ENCODE measurements around the gene MDM1.
A peak's percentile ranks its signal among the peaks of the same experiment; 100 is the strongest.

MDM1 gene

DNA sequence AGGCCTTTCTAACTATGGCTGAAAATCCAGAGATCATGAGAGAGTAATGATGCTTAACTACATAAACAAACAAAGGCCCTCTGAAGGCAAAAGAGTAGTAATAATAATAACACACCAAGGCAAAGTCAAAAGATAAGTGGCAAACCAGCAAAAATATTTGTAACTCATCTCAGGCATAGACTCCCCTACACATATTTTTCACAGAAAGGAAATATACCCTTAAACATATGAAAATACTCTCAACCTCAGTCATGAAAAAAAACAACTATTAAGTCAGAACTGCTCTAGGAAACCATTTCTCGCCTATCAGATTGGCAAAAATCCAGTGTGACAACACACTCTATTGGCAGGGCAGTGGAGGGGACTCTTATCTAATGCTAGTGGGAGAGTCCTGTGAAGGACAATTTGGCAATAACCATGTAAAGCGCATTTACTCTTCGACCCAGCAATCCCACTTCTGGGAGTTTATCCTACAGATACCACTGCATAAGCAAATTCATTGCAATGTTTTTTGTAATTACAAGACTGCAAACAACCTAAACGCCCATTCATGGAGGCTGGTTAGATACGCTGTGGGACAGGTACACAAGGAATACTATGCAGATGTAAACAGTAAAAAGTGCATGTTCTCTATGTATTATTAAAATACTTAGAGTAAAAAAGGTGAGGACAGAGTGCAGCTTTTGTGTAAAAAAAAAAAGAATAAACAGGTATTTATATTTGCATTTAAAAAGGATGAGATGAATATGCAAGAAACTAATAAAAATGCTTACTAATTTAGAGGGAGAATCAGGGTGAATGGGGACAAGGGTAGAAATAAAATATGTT lies 52.7 kb downstream of the MDM1 start (continued):
- TF ChIP-seq, protein P1, sequence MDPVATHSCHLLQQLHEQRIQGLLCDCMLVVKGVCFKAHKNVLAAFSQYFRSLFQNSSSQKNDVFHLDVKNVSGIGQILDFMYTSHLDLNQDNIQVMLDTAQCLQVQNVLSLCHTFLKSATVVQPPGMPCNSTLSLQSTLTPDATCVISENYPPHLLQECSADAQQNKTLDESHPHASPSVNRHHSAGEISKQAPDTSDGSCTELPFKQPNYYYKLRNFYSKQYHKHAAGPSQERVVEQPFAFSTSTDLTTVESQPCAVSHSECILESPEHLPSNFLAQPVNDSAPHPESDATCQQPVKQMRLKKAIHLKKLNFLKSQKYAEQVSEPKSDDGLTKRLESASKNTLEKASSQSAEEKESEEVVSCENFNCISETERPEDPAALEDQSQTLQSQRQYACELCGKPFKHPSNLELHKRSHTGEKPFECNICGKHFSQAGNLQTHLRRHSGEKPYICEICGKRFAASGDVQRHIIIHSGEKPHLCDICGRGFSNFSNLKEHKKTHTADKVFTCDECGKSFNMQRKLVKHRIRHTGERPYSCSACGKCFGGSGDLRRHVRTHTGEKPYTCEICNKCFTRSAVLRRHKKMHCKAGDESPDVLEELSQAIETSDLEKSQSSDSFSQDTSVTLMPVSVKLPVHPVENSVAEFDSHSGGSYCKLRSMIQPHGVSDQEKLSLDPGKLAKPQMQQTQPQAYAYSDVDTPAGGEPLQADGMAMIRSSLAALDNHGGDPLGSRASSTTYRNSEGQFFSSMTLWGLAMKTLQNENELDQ (tag by site-specific recombination; IDR thresholded peaks at IDR 0.05; ENCODE audit: low read depth), result no peak
- TF ChIP-seq, protein P2, sequence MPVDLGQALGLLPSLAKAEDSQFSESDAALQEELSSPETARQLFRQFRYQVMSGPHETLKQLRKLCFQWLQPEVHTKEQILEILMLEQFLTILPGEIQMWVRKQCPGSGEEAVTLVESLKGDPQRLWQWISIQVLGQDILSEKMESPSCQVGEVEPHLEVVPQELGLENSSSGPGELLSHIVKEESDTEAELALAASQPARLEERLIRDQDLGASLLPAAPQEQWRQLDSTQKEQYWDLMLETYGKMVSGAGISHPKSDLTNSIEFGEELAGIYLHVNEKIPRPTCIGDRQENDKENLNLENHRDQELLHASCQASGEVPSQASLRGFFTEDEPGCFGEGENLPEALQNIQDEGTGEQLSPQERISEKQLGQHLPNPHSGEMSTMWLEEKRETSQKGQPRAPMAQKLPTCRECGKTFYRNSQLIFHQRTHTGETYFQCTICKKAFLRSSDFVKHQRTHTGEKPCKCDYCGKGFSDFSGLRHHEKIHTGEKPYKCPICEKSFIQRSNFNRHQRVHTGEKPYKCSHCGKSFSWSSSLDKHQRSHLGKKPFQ (tag by site-specific recombination; IDR thresholded peaks at IDR 0.05), result no peak
- TF ChIP-seq ZBTB20 (tag by site-specific recombination; IDR thresholded peaks at IDR 0.05), result no peak
- TF ChIP-seq ZSCAN30 (tag by site-specific recombination; IDR thresholded peaks at IDR 0.05), result no peak
- TF ChIP-seq, protein P3, sequence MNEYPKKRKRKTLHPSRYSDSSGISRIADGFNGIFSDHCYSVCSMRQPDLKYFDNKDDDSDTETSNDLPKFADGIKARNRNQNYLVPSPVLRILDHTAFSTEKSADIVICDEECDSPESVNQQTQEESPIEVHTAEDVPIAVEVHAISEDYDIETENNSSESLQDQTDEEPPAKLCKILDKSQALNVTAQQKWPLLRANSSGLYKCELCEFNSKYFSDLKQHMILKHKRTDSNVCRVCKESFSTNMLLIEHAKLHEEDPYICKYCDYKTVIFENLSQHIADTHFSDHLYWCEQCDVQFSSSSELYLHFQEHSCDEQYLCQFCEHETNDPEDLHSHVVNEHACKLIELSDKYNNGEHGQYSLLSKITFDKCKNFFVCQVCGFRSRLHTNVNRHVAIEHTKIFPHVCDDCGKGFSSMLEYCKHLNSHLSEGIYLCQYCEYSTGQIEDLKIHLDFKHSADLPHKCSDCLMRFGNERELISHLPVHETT (tag by site-specific recombination; IDR thresholded peaks at IDR 0.05), result peak; percentile 25; the same call in 1 of the 2 replicates
- TF ChIP-seq ZNF514 (tag by site-specific recombination; IDR thresholded peaks at IDR 0.05), result no peak
- no peak; the same call in 1 of the 2 replicates for TF ChIP-seq ZFHX2 (tag by site-specific recombination; conservative IDR thresholded peaks at IDR 0.05)
- TF ChIP-seq ZNF521 (tag by site-specific recombination; IDR thresholded peaks at IDR 0.05), result no peak
- TF ChIP-seq ZNF266 (tag by site-specific recombination; IDR thresholded peaks at IDR 0.05; ENCODE audit: low read depth), result no peak
- peak; percentile 48; the same call in 1 of the 2 replicates for TF ChIP-seq ZNF366 (tag by site-specific recombination; conservative IDR thresholded peaks at IDR 0.05)
- no peak for TF ChIP-seq ZNF501 (tag by site-specific recombination; IDR thresholded peaks at IDR 0.05)
- TF ChIP-seq ZNF174 (tag by site-specific recombination; IDR thresholded peaks at IDR 0.05), result no peak
- no peak for TF ChIP-seq ZNF132 (tag by site-specific recombination; IDR thresholded peaks at IDR 0.05; ENCODE audit: borderline replicate concordance)
- TF ChIP-seq SP3 (tag by site-specific recombination; IDR thresholded peaks at IDR 0.05), result no peak
- no peak for TF ChIP-seq ZFP37 (tag by site-specific recombination; IDR thresholded peaks at IDR 0.05)
- TF ChIP-seq ZNF24 (tag by site-specific recombination; IDR thresholded peaks at IDR 0.05), result no peak
- TF ChIP-seq ZIC2 (tag by site-specific recombination; IDR thresholded peaks at IDR 0.05), result no peak
- TF ChIP-seq ZNF792 (tag by site-specific recombination; IDR thresholded peaks at IDR 0.05), result no peak
- no peak for TF ChIP-seq ZNF558 (tag by site-specific recombination; IDR thresholded peaks at IDR 0.05)
- TF ChIP-seq, protein P4, sequence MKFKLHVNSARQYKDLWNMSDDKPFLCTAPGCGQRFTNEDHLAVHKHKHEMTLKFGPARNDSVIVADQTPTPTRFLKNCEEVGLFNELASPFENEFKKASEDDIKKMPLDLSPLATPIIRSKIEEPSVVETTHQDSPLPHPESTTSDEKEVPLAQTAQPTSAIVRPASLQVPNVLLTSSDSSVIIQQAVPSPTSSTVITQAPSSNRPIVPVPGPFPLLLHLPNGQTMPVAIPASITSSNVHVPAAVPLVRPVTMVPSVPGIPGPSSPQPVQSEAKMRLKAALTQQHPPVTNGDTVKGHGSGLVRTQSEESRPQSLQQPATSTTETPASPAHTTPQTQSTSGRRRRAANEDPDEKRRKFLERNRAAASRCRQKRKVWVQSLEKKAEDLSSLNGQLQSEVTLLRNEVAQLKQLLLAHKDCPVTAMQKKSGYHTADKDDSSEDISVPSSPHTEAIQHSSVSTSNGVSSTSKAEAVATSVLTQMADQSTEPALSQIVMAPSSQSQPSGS (tag by site-specific recombination; IDR thresholded peaks at IDR 0.05; ENCODE audit: low read depth), result no peak
- no peak for TF ChIP-seq ZNF560 (tag by site-specific recombination; IDR thresholded peaks at IDR 0.05; ENCODE audit: borderline replicate concordance)
- no peak for TF ChIP-seq ZNF571 (tag by site-specific recombination; IDR thresholded peaks at IDR 0.05)
- TF ChIP-seq GLIS1 (tag by site-specific recombination; IDR thresholded peaks at IDR 0.05), result no peak
- TF ChIP-seq ZFP69B (tag by site-specific recombination; IDR thresholded peaks at IDR 0.05), result peak; percentile 10; the same call in 1 of the 2 replicates
- no peak for TF ChIP-seq ZNF157 (tag by site-specific recombination; IDR thresholded peaks at IDR 0.05)
- no peak for TF ChIP-seq OVOL3 (tag by site-specific recombination; IDR thresholded peaks at IDR 0.05)
- TF ChIP-seq ZFP41 (tag by site-specific recombination; IDR thresholded peaks at IDR 0.05; ENCODE audit: borderline replicate concordance), result no peak
- TF ChIP-seq, protein P5, sequence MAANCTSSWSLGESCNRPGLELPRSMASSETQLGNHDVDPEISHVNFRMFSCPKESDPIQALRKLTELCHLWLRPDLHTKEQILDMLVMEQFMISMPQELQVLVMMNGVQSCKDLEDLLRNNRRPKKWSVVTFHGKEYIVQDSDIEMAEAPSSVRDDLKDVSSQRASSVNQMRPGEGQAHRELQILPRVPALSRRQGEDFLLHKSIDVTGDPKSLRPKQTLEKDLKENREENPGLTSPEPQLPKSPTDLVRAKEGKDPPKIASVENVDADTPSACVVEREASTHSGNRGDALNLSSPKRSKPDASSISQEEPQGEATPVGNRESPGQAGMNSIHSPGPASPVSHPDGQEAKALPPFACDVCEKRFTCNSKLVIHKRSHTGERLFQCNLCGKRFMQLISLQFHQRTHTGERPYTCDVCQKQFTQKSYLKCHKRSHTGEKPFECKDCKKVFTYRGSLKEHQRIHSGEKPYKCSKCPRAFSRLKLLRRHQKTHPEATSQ (tag by site-specific recombination; IDR thresholded peaks at IDR 0.05), result no peak
- TF ChIP-seq ZNF2 (tag by site-specific recombination; IDR thresholded peaks at IDR 0.05), result no peak
- TF ChIP-seq ZBTB1 (tag by site-specific recombination; IDR thresholded peaks at IDR 0.05), result no peak

Data from HEK293 (cell line).